DMS79 (cell line): ENCODE measurements around the gene GAREM1.
"Not testable (repeated sequence)": the region's sequence is repeated elsewhere in the genome, so short reads cannot be mapped to it uniquely, and the experiment has no call there.

ENCODE experiments used
- DNase-seq: peaks from one replicate; lab custom pipeline; 2025; lab: John Stamatoyannopoulos, UW

Gene GAREM1

GRCh38 chr18:32326450-32327308 lies 144.0 kb downstream of the GAREM1 start:
- no peak for DNase-seq

DNA sequence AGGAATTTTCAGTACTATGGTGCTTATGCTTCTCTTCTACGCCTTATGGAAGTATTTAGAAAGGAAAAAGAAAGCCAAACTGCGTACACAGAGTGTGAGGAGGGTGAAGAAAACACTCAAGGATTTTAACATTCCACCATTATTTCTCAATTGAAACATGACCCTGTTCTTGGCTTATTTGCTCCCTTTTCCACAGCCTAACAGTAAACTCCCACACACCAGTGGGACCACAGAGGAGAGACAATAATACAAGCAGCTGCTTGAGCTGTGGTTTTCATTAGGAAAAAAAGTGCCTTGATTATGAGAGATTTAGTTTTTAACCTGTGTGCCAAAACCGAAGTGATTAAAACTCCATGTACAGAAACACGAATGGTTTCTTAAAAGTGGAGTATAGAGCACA lies 146.5 kb downstream of the GAREM1 start:
- no peak for DNase-seq

DNA sequence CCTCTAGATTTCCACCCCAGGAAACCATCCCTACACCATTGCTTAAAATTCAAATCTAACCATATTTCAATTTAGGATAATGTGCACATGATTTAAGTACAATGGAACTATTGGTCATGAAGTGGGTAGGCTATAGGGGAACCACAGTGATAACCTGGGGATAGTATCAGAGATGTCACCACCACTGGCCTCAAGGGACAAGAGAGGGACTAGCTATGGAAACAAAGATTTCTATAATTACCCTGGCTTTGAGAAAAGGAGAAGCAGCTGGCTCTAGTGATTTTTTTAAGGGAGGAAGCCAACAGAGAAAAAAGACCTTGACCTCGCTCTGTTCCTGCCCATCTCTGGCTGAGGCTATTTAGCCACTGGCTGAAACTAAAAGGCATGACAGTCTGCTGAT lies 148.9 kb downstream of the GAREM1 start:
- DNase-seq, result no peak

- DNase-seq, result peak; percentile 18
Measured at GRCh38 chr18:32319084-32319483, 151.6 kb downstream of the GAREM1 start.

DNA sequence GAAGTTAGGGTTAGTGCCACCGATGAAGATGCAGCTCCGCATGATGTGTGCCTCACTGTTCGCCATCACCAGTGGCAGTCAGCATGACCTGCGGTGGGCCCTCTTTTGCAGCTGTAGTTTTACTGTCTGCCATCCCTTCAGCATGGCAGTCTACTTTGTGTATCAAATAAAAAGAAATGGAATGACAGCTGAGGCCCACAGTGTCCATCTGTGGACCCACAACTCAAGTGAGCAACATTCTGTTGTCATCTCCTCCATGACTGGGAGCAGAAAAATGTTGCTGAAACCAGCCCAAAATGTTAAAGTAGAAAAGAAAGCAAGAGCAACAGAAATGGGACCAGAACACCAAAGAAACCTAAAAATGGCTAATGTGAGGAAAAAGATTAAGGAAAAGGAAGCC lies 152.1 kb downstream of the GAREM1 start:
- DNase-seq, result no peak

GRCh38 chr18:32317651-32318050 lies 153.0 kb downstream of the GAREM1 start:
- no peak for DNase-seq

GRCh38 chr18:32315881-32316280 lies 154.8 kb downstream of the GAREM1 start:
- DNase-seq, result no peak

GRCh38 chr18:32310774-32311173 lies 159.9 kb downstream of the GAREM1 start:
- DNase-seq, result no peak

DNA sequence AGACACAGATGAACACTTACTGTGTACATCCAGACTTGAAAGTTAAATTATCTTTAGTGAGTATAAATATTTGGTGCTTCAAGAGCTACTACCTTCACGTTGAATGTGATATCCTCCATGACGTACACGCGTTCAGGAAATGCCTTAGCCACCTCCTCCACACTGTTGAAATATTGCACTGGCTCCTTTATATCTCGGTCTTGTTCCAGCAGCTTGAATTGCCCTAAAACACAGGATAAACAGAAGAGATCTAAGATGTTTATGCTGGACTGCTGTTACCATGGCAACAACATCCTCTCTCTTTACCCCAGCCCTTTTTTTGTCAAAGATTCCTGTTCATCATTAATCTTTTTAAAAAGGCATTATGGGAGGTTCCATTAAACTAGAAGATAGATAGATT lies 160.6 kb downstream of the GAREM1 start:
- DNase-seq, result no peak

- no peak for DNase-seq
Measured at GRCh38 chr18:32308493-32309120, 162.1 kb downstream of the GAREM1 start.

GRCh38 chr18:32303400-32303799 lies 167.3 kb downstream of the GAREM1 start:
- no peak for DNase-seq

- DNase-seq, result no peak
Measured at GRCh38 chr18:32302806-32303205, 167.9 kb downstream of the GAREM1 start.

DNA sequence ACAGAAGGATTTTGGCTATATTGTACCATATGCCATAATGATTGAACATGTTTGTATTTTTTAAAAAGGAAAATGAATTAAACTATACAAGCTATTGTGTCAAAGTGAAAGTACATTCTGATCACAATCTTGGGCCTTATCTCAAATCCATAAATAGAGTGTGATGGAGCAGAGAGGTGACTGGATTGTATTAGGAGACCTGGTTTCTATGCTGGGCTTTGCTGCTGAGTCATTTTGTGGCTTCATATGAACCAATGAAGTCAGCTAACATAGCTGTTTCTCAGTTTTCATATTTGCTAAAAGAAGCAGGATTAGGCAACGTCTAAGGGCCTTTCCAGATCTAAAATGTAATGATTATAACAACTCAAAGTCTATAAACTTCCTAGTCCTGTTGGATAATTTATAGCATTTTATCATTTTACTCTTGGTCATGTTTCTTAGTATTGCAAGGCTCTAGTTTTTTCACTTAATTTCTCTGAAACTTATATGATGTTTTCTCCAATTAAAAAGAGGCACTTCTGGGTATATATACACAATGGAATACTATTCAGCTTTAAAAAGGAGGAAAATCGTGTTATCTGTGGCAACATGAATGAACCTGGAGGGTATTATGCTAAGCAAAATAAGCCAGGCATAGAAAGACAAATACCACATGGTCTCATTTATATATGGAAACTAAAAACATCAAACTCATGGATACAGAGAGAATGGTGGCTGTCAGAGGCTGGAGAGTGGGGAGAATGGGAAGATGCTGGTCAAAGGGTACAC lies 168.5 kb downstream of the GAREM1 start:
- no peak for DNase-seq

GRCh38 chr18:32301361-32301760 lies 169.3 kb downstream of the GAREM1 start:
- no peak for DNase-seq

DNA sequence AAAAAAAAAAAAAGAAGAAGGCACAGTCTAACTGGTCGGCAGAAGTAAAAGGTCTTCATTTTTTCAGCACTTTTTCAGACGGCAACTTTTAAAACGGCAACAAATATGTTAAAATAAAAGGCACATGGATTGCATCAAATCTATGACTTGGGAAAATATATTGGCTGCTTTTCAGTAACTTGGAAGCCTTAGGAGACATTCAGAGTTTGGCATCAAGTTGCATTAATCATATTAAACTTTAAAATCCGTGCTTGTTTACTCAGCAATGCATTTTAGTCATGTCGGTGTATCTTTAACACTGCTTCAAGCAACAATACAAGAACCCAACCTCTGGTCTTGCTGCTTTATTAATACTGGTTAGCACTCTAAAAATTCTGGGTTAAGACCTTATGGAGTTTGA lies 169.8 kb downstream of the GAREM1 start:
- no peak for DNase-seq

- DNase-seq, result no peak
Measured at GRCh38 chr18:32299484-32299883, 171.2 kb downstream of the GAREM1 start.

GRCh38 chr18:32298171-32298667 lies 172.5 kb downstream of the GAREM1 start:
- no peak for DNase-seq

GRCh38 chr18:32297579-32298170 lies 173.0 kb downstream of the GAREM1 start:
- DNase-seq, result no peak

GRCh38 chr18:32296851-32297250 lies 173.8 kb downstream of the GAREM1 start:
- no peak for DNase-seq

DNA sequence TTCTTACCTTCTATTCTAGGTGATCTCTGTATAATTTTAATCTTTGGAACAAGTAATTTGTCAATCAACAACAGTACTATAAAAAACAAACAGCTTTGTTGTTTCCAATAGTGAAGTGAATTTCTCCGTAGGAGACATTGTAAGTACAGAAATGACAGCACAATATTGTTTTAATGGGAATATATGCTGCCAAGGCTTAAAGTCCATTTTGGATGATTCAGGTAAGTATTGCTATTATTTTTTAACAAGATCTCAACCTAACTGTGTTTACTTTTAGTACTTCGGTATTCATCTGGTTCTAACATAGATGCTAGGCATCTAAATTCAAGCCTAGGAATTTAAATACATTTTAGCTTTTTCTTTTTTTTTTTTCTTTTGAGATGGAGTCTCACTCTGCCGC lies 175.1 kb downstream of the GAREM1 start:
- DNase-seq, result no peak

- DNase-seq, result no peak
Measured at GRCh38 chr18:32293107-32293506, 177.6 kb downstream of the GAREM1 start.

DNA sequence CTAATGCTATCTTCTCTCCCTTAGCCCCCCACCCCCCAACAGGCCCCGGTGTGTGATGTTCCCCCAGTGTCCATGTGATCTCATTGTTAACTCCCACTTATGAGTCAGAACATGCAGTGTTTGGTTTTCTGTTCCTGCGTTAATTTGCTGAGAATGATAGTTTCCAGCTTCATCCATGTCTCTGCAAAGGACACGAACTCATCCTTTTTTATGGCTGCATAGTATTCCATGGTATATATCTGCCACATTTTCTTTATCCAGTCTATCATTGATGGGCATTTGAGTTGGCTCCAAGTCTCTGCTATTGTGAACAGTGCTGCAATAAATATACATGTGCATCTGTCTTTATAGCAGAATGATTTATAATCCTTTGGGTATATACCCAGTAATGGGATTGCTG lies 179.1 kb downstream of the GAREM1 start:
- DNase-seq, result not testable (repeated sequence)
